ENCODE data around the gene RIPOR1.

DNA sequence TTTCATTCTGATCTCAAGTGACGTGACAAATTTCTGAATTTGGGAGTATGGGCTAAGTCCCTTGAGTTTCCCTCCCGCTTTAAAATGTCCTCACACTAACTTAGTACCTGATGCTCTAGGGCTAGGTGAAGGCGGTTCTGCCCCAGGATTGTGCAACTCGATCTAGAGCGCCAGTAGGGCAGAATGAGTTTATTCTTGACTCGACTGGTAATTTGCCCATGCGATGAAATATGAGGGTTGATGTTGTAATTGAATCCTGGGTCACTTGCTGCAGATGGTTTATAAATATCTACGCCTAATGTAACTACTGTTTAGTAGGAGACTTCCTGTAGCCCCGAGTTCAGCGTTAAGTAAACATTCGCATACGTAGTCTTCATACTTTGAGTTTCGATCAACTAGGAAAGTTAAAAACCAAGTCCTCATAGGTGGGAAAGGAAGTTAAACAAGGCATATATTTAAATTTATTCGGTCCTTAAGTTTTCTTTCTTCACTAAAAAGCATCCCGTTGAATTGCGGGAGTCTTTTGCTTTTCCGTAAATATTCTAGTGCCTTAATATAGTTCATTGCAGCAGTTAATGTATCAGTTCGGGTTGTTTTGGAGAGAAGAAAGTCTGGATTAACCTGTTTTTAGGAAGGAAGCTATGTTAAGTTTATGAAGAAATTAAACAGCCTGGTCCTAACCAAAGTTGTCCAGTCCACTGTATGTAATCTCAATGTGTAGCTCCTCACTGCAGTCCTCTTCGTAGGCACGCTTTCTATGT, 35.3 kb downstream of the RIPOR1 start:
- TF ChIP-seq, protein P1, sequence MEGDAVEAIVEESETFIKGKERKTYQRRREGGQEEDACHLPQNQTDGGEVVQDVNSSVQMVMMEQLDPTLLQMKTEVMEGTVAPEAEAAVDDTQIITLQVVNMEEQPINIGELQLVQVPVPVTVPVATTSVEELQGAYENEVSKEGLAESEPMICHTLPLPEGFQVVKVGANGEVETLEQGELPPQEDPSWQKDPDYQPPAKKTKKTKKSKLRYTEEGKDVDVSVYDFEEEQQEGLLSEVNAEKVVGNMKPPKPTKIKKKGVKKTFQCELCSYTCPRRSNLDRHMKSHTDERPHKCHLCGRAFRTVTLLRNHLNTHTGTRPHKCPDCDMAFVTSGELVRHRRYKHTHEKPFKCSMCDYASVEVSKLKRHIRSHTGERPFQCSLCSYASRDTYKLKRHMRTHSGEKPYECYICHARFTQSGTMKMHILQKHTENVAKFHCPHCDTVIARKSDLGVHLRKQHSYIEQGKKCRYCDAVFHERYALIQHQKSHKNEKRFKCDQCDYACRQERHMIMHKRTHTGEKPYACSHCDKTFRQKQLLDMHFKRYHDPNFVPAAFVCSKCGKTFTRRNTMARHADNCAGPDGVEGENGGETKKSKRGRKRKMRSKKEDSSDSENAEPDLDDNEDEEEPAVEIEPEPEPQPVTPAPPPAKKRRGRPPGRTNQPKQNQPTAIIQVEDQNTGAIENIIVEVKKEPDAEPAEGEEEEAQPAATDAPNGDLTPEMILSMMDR (conservative IDR thresholded peaks at IDR 0.05), result no peak
- no peak for TF ChIP-seq ZFX (IDR thresholded peaks at IDR 0.05)
